K562 (cell line): ENCODE measurements around the gene MAB21L4. TPM values are rescaled to one million over a fixed set of nuclear protein-coding genes. Genes with fewer than 3 reads are reported as not detected.

Source experiments
- ATAC-seq: fragments of 200-7000 bp; cut with Tn5 transposase; 3 replicates; pipeline ENCODE4 v1.9.1; 2020; ENCODE audit warnings: moderate library complexity
- BruUV-seq: library from RNA; stranded (reverse); fragments of 400-500 nt; replicated peaks from 2 replicates; lab custom pipeline; 2021; lab: Mats Ljungman, UMichigan
- CTCF ChIA-PET: fragments of 300-600 bp; formaldehyde crosslinking; extraction: SDS; loops from one replicate; lab custom pipeline; 2021; ENCODE audit warnings: low intra/inter-chr PET ratio; lab: Yijun Ruan, JAX
- POLR2A ChIA-PET: fragments of 300-600, 350-650 bp; sonication (Branson Sonifier 250); formaldehyde crosslinking; extraction: SDS; loops from one replicate; lab custom pipeline; 2021; ENCODE audit warnings: antibody characterized with exemption, inconsistent platforms; lab: Yijun Ruan, JAX
- DNase-seq, 4 experiments: peaks; one replicate each; pipeline versions ENCODE4 v3.0.0 to v3.0.0-alpha.2; 2011 to 2018; ENCODE audit warnings: low spot score in 3 of 4, mixed read lengths in 3 of 4; ENCODE audit errors: extremely low read depth in 1 of 4
- FAIRE-seq: peaks from 2 replicates; lab custom pipeline; 2011; peaks lifted over from hg19 to GRCh38; lab: Jason Lieb, UNC
- H2AFZ ChIP-seq: 2 replicates; pipeline ENCODE4 v1.6.0; 2011; ENCODE audit warnings: low read depth, low read length, control low read depth, inconsistent platforms
- H3K27ac ChIP-seq: fragments of 200-600 bp; 3 replicates; pipeline ENCODE4 v1.8.0; 2011; ENCODE audit warnings: low read depth, mild to moderate bottlenecking, control low read depth, inconsistent platforms, low read length, moderate library complexity, mixed read lengths; ENCODE audit errors: extremely low read depth
- H3K27me3 ChIP-seq, 2 experiments: fragments of 300-600 bp in 1 of 2; 2 replicates in 1 of 2; 3 replicates in 1 of 2; pipeline versions ENCODE4 v1.6.0 to v1.8.0; 2011; ENCODE audit warnings: inconsistent platforms in 2 of 2, low read length in 2 of 2, mild to moderate bottlenecking in 1 of 2, mixed read lengths in 1 of 2, moderate library complexity in 1 of 2; ENCODE audit not compliant: control insufficient read depth in 2 of 2, insufficient read depth in 2 of 2
- H3K36me3 ChIP-seq: fragments of 300-600 bp; 3 replicates; pipeline ENCODE4 v1.8.0; 2011; ENCODE audit warnings: mild to moderate bottlenecking, low read length, inconsistent platforms; ENCODE audit not compliant: control insufficient read depth, insufficient read depth
- H3K4me1 ChIP-seq, 2 experiments: fragments of 200-600 bp in 1 of 2; replicated peaks in 1 of 2; 2 replicates in 1 of 2; 3 replicates in 1 of 2; pipeline versions ENCODE4 v1.5.1 to v1.8.0; 2011; ENCODE audit warnings: inconsistent platforms in 2 of 2, low read length in 2 of 2, mild to moderate bottlenecking in 1 of 2, mixed read lengths in 1 of 2, moderate library complexity in 1 of 2; ENCODE audit not compliant: control insufficient read depth in 2 of 2, insufficient read depth in 2 of 2
- H3K4me2 ChIP-seq: 2 replicates; pipeline ENCODE4 v1.6.1; 2011; ENCODE audit warnings: low read length, control low read depth, inconsistent platforms, mixed read lengths; ENCODE audit not compliant: insufficient read depth
- H3K4me3 ChIP-seq: fragments of 200-600 bp; sonication (generic), shearing (Covaris generic); 2 replicates; pipeline ENCODE4 v1.5.1; 2016; ENCODE audit warnings: control low read depth, inconsistent platforms
- H3K79me2 ChIP-seq: fragments of 200-600 bp; 3 replicates; pipeline ENCODE4 v1.8.0; 2011; ENCODE audit warnings: low read length, inconsistent platforms; ENCODE audit not compliant: control insufficient read depth, insufficient read depth
- H3K9ac ChIP-seq, 2 experiments: 2 replicates each; pipeline versions ENCODE4 v1.6.0 to v1.6.1; 2011; ENCODE audit warnings: low read depth in 2 of 2, low read length in 2 of 2, control low read depth in 1 of 2, inconsistent platforms in 1 of 2, mild to moderate bottlenecking in 1 of 2, mixed read lengths in 1 of 2; ENCODE audit not compliant: insufficient read depth in 1 of 2
- H3K9me1 ChIP-seq: one replicate; pipeline ENCODE4 v1.6.0; 2011; ENCODE audit warnings: inconsistent platforms, mild to moderate bottlenecking, low read length, moderate library complexity; ENCODE audit not compliant: control insufficient read depth, insufficient read depth
- H3K9me3 ChIP-seq: replicated peaks from 2 replicates; pipeline ENCODE4 v1.5.1; 2011; ENCODE audit warnings: low read depth, low read length, inconsistent platforms; ENCODE audit not compliant: control insufficient read depth, insufficient read depth
- H4K20me1 ChIP-seq: replicated peaks from 2 replicates; pipeline ENCODE4 v1.6.1; 2011; ENCODE audit warnings: low read length, inconsistent platforms, mixed read lengths; ENCODE audit not compliant: control insufficient read depth, insufficient read depth
- ARID4B ChIP-seq: sonication (generic); formaldehyde crosslinking; IDR thresholded peaks from 2 replicates; pipeline ENCODE4 v1.8.0; 2022; ENCODE audit warnings: mild to moderate bottlenecking, missing genetic modification reagents
- DPF2 ChIP-seq: fragments of 450-650 bp; IDR thresholded peaks from 2 replicates; pipeline ENCODE4 v1.6.1; 2016
- EGR1 ChIP-seq: fragments of 450-650 bp; conservative IDR thresholded peaks from 2 replicates; pipeline ENCODE4 v1.6.1; 2017; ENCODE audit warnings: mild to moderate bottlenecking
- GATAD2B ChIP-seq: fragments of 450-650 bp; IDR thresholded peaks from 2 replicates; pipeline ENCODE4 v1.6.1; 2017; ENCODE audit warnings: mild to moderate bottlenecking, borderline replicate concordance
- HDAC3 ChIP-seq: fragments of 450-650 bp; IDR thresholded peaks from 2 replicates; pipeline ENCODE4 v1.6.1; 2018; ENCODE audit warnings: borderline replicate concordance, mild to moderate bottlenecking, moderate library complexity; ENCODE audit not compliant: partially characterized antibody
- KAT8 ChIP-seq: fragments of 450-650 bp; IDR thresholded peaks from 2 replicates; pipeline ENCODE4 v1.6.1; 2016; ENCODE audit warnings: low read depth, mild to moderate bottlenecking
- KDM5B ChIP-seq: fragments of 200-600 bp; sonication (generic); IDR thresholded peaks from 2 replicates; pipeline ENCODE4 v1.6.1; 2012; ENCODE audit warnings: low read depth, mild to moderate bottlenecking, moderate library complexity, low read length, control low read depth, inconsistent platforms; ENCODE audit not compliant: insufficient replicate concordance
- MAZ ChIP-seq, 2 experiments: fragments of 450-650 bp in 1 of 2; sonication (generic) in 1 of 2; formaldehyde crosslinking; IDR thresholded peaks in 1 of 2; conservative IDR thresholded peaks in 1 of 2; 2 replicates each; pipeline versions ENCODE4 v1.4.0 to v1.5.0; 2020; ENCODE audit warnings: mild to moderate bottlenecking in 1 of 2, missing genetic modification reagents in 1 of 2
- PURB ChIP-seq: sonication (generic); formaldehyde crosslinking; IDR thresholded peaks from 2 replicates; pipeline ENCODE4 v1.9.0; 2021; ENCODE audit warnings: low read depth, mild to moderate bottlenecking, missing genetic modification reagents
- ZNF121 ChIP-seq: sonication (generic); formaldehyde crosslinking; conservative IDR thresholded peaks from 2 replicates; pipeline ENCODE4 v1.8.0; 2022; ENCODE audit warnings: missing genetic modification reagents
- WGBS: fragments of 100-300 bp; shearing (Covaris generic); methylation state at CpG from one replicate; pipeline ENCODE4 v1.1.6; 2016; ENCODE audit warnings: low coverage, mixed read lengths; ENCODE audit not compliant: insufficient coverage; ENCODE audit errors: missing lambda C conversion rate; 5-methylcytosine and 5-hydroxymethylcytosine counted together
- in situ Hi-C: fragments of 300-500 bp; cut with MboI; formaldehyde crosslinking; loops from 4 replicates; pipeline ENCODE4 v1.15.0; 2018; ENCODE audit warnings: inconsistent platforms, mixed read lengths
- intact Hi-C: fragments of 100-400 bp; cut with micrococcal nuclease; formaldehyde crosslinking; loops from 2 replicates; pipeline ENCODE4 v1.14.2; 2022
- polyA plus RNA-seq, 8 experiments: library from polyadenylated mRNA; depleted of rRNA in 4 of 8; stranded (reverse) in 5 of 8; unstranded in 3 of 8; fragments of >200 nt; fragmentation: Nextera tagmentation in 2 of 8; fragmentation: Illumina TruSeq in 1 of 8; extraction: Ambion mirVana in 2 of 8; extraction: Trizol in 1 of 8; gene quantifications; 2 replicates each; pipeline versions ENCODE4 v1.2.1 to v1.2.3, GENCODE V29; 2011 to 2014; ENCODE audit warnings: inconsistent platforms in 1 of 8, missing spikeins in 1 of 8
- total RNA-seq, 7 experiments: library from RNA; depleted of rRNA in 6 of 7; stranded (reverse); fragments of >200 nt in 6 of 7; fragmentation: Illumina TruSeq in 2 of 7; extraction: Trizol in 2 of 7; gene quantifications; 2 replicates each; pipeline versions ENCODE4 v1.2.1 to v1.2.3, GENCODE V29; 2011 to 2021; ENCODE audit warnings: low replicate concordance in 1 of 7

The MAB21L4 gene
- total and polyA plus RNA-seq, 9 of the 15 experiments (the other 6 are each of a cell fraction or from before 2014, with no cell fraction given): 0.03 TPM; not detected in 8

- DNase-seq (no peak), ATAC-seq (no peak), FAIRE-seq (no peak)
- Histone ChIP-seq H3K4me2 (no peak overlapping the region), H3K4me3 (no peak overlapping the region), H3K9me1 (no peaks in the 10 kb centered on the region), H3K27me3 (peaks cover 0 to 12% of the 10 kb centered on the region in 2 experiments; a peak in 2 of 5 replicates), H3K4me1 (no peaks in the 10 kb centered on the region; a peak in 2 of 5 replicates), H3K36me3 (no peaks in the 10 kb centered on the region), H3K9me3 (no peaks in the 10 kb centered on the region), H3K27ac (no peak overlapping the region), H3K79me2 (no peaks in the 10 kb centered on the region), H2AFZ (no peak overlapping the region), H4K20me1 (no peaks in the 10 kb centered on the region), H3K9ac (no peak overlapping the region)
- in situ Hi-C loops: no loop called here
- WGBS: 0% methylated on average over 6 of the region's 6 CpGs
- TF ChIP-seq ARID4B (CRISPR knock-in tag) (no peak), PURB (CRISPR knock-in tag) (no peak), GATAD2B (no peak), EGR1 (no peak), HDAC3 (no peak), KDM5B (no peak), DPF2 (no peak), ZNF121 (CRISPR knock-in tag) (no peak), KAT8 (no peak), MAZ (CRISPR knock-in tag; conservative IDR thresholded peaks at IDR 0.05 in 1 of 2, IDR thresholded peaks at IDR 0.05 in 1 of 2) (no peak)
- ChIA-PET POLR2A (no interaction called here), CTCF (no interaction called here)
- intact Hi-C loops: no loop called here
- BruUV-seq: no TSS peak
These were observed 14.0 kb downstream of the MAB21L4 start for GRCh38 chr2:240881913-240882312.
